COR-L47 (cell line): ENCODE measurements around the gene SYT7.

Experiments
- DNase-seq: peaks from one replicate; lab custom pipeline; 2025; lab: John Stamatoyannopoulos, UW

Gene SYT7

DNA sequence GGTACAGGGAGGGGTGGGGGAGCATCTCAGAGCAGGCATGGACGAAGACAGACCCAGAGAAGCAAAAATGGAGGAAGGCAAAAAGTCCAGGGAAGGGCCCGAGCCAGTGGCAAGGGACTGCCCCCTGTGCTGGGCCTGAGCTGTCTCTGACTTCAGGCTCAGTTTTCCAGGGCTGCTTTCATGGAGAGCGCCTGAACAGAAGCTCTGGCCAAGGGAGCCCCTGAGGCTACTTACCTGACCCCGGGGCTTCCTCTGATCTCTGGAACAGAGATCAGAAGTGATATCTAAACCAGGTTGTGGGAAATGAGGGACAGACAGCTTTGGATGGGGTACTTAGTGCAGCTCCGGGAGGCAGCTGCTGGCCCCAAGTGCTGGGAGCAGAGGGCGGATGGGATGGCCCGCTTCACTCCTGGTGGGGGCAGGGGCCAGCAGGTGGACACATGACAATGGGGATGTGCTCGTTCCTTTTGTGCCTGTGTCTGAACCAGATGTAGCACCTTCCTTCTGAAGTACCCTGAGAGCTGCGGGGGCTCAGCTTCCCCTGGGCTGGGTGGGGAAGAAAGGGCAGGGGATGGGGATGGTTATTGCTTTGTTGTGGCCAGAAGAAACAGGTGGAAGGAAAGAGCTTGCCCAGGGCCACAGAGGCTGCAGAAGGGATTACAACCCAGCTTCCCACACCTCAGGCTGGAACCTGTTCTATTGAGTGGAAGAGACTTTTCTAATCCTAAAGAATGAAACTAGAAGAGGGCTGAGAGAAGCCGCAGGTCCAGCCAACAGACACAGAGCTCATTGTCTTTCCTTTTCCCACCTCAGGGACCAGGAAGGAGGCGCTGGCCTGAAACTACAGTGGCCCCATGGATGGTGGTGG is 66.6 kb downstream of the SYT7 start:
- DNase-seq, result no peak

DNA sequence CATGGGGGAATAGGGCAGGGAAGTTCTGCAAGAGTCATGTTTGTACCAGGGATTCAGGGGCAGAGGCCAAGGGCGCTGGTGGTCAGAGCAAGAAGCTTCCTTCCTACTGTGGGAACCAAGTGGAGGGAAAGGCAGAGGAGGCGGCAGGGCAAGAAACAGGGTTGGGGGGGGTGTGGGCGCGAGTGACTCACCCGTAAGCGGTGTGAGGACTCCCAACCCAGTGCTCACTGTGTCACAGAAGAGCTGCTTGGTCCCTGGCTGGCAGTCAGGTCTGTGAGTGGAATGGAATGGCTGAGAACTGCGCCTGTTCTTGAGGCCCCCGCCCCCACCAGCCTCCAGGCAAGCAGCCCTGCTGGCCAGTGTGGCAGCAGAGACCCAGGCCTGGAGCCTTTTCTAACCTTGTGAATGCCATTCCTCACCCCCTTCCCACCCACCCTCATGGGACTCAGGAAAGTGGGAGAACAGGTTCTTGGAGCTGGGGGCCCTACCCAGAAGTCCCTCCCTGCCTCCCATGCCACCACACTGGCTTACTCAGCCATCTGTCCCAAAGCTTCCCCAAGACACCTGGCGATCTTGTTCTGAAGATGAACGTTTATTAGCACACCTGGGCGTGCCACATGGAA is 67.6 kb downstream of the SYT7 start:
- DNase-seq, result no peak

DNA sequence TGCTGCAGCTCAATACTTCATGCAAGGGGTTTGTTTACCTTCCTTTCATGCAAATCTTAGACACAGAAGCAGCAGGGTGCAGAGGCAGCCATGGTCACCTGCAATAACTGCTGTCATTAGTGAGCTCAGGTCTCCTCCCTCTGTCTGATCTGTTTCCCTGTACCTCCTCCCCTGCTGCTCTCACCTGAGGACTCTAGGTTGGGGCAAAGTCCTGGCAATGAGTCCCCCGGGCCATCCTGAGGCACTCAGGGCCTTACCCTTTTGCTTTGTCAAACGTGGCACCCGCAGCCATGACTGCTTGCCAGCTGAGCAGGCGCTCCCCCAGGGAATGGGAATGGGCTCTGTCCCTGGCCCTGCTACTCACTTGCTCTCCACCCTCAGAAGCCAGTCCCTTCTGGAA is 68.4 kb downstream of the SYT7 start:
- DNase-seq, result peak; percentile 83

DNA sequence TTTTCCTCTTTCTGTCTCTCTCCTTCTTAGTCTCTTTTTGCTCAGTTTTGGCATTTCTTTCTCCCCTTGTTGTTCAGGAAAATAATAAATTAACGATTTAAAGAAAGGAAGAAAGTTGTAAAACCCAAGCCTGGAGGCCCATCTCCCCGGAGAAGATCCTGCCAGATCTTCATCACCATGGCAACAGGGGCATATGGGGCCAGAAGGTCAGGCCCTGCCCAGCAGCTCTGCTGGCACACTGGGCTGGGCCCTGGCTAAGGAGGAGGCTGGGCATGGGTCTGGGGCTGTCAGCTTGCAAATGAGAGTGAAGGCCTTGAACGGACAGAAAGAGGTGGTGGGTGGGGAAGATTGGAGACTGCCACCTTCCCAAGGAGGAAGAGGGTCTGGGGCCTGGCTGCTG is 69.5 kb downstream of the SYT7 start:
- DNase-seq, result no peak

DNA sequence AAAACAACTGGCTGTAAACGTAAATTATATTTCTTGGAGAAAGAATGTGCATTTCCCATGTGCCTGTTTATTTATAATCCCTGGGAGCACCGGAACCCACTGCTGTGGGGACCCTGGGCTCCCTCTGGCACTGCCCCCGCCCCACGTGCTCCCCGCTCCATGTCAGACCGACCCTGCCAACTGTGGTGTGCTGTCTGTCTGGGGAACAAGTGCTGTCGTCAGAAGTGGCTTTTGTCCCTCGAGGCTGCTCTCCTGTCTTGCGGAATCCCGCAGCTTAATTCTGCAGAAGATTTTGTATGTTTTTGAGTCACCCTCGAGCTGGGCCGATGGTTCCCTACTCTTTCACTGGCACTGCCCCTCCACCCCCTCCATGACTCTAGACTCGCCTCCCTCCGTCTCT is 69.9 kb downstream of the SYT7 start:
- no peak for DNase-seq

DNA sequence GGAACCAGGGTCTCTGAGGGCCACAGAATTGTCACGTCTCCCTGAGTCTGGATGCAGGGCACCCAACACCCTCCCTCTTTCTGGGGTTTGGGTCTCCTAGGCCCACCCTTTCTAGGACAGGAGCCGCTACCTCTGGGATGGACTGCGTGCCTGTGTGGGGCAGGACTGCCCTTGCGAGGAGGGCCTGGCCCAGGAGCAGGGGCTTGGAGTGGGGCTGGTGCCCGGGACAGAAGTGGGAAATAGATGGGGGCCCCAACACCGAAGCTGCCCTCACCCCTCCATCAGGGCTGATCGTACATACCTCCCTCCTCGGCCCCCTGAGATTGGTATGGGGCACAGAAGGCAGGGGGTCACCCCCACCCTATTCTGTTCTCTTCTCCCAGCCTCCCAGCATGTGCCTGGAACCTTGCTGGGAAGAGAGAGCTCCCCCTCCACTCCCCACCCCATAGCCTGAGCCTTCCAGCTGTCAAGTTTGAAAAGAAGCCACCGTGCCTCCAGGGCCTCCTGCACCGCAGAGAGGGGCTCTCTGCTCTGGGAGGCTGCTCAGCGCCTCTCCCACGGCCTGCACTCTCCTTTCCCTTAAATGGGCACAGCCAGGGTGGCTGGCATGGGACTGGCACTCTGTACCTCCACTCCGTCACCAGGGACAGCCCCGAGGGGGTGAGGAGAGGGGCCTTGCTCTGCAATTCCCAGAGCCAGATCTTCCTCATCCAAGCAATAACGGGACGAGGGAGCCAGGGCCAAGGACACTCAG is 70.5 kb downstream of the SYT7 start:
- no peak for DNase-seq

DNA sequence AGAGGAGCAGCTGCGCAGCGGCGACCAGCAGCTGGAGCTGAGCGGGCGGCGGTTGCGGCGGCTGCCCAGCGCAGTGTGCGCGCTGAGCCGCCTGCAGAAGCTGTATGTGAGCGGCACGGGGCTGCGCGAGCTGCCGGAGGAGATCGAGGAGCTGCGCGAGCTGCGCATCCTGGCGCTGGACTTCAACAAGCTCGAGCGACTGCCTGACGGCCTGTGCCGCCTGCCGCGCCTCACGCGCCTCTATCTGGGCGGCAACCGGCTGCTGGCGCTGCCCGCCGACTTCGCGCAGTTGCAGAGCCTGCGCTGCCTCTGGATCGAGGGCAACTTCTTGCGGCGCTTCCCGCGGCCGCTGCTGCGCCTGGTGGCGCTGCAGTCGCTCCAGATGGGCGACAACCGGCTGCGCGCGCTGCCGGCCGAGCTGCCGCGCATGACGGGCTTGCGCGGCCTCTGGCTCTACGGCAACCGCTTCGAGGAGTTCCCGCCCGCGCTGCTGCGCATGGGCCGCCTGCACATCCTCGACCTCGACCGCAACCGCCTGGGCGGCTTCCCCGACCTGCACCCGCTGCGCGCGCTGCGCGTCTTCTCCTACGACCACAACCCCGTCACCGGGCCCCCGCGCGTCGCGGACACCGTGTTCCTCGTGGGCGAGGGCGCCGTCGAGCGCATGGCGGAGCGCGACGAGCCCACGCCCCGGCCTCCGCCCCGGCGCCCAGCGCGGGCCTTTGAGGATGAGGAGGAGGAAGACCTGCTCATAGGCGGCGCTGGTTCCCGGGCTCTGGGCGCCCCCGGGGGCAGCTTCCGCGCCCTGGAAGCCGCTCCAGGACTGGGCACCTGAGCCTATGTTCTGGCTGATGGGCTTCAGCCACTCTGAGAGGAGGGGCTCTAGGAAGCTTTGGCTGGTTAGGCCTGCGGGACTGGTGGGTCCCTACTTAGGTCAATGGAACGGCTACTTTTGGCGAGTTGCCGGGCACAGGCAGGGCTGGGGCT is 71.5 kb downstream of the SYT7 start:
- peak; percentile 86 for DNase-seq

DNA sequence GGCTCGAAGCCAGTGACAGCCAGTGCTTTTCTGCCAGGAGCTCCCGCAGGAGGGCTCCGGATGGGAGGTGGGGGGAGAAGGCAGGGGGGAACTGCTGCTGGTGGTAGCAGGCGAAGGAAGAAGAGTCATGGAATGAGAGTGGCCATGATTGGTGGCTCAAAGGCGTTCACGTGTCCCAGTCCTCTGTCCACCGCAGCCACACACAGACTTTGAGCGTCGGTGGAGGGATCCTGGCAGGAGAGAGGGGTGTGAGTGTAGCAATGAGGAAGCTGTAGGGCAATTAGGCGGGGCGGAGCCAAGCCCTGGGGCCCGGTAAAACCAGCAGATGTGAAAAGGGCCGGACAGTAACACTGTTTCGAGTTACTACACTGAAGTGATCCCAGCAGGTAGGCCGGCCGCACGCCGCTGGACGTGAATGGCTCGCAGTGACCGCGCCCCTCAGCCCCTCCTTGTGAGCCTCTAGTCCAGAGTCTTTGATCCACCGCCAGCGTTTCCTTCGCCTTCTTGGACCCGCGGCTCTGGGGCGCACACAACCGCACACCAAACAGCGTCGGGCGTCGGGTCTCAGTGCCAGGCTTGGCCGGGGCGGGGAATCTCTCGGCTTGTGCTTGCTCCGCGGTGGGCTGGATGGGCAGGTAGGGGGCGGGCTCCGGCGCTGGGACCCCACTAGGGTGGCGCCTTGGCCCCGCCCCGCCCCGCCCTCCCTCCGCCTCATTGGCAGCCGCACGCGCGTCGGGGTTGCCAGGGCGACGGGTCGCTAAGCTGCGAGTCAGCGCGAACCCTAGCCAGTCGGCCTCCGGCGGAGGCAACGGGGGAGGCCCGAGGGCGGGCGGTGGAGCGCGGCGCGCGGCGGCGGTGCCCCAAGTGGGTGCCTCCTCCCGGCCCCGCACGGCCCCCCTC is 72.7 kb downstream of the SYT7 start, which contains the start of gene LRRC10B:
TSS of gene LRRC10B (plus strand) at position 788 of the 900 bp plus-strand sequence. CDS start 250 bp downstream, outside the sequence.
- DNase-seq, result peak; percentile 88

DNA sequence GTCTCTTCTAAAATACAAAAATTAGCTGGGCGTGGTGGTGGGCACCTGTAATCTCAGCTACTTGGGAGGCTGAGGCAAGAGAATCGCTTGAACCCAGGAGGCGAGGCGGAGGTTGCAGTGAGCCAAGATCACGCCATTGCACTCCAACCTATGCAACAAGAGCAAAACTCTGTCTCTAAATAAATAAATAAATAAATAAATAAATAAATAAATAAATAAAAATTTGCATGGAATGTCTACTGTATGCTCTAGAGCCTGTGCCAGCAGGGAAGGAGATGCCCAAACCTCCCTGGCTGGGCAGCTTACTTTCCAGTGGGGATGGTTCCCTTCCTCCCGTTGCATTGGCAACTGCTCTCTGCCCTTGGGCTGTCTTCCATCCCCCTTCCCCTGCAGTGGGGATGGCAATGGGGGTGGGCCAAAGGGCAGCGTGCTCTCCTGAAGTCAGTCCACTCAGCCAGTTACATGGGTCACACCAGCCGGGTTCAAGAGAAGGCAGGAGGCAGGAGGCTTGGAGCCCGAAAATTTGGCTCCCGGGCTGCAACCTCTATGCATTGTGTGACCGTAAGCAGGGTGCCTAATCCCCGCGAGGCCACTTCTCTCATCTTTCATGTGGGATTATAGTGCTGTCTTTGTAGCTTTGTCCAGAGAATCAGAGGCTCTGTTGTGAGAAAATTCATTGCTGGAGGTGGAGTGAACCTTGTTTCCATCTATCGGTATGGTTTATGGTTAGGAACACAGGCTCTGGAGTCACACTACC is 73.7 kb downstream of the SYT7 start:
- DNase-seq, result no peak

DNA sequence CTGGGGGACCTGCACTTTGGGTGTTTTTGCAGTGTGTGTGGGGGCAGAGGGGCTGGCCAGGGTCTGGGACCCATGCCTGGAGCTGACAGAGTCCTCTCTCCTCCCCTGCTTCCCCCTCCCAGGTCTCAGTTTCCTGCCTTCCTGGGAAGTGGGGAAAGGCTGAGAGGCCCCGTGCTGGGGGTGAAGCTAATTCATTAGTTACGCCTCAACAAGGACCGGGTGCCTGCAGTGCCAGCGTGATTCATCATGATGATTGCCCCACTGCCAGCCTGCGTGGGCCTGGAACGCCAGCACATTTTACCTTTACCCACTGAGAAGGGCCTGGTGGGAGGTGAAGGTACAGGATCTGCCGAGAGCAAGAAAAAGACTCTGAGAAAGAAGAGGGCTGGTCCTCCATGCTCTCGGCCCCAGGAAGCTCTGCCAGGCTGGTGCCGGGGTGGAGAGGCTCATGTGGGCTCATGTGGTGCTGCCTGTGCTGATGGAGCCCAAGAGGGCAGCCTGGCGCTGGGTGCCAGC is 75.2 kb downstream of the SYT7 start:
- no peak for DNase-seq

DNA sequence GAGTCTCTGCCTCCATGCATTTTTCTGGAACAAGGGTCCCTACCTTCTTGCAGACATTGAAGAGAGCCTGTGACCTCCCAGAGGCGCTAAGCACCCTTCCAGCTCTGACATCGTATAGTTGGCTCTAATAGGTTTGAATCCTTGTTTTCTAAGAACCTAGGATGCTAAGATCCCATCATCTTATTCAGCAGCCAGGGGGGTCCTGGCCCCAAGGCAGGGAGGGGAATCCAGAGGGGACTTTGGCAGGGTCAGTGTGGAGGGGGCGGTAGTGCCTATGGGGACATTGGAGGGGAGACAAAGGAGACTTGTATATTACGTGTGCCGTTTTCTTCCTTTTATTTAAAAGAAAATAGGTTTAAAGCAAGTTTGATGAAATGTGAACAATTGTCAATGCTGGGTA is 75.8 kb downstream of the SYT7 start:
- DNase-seq, result no peak

DNA sequence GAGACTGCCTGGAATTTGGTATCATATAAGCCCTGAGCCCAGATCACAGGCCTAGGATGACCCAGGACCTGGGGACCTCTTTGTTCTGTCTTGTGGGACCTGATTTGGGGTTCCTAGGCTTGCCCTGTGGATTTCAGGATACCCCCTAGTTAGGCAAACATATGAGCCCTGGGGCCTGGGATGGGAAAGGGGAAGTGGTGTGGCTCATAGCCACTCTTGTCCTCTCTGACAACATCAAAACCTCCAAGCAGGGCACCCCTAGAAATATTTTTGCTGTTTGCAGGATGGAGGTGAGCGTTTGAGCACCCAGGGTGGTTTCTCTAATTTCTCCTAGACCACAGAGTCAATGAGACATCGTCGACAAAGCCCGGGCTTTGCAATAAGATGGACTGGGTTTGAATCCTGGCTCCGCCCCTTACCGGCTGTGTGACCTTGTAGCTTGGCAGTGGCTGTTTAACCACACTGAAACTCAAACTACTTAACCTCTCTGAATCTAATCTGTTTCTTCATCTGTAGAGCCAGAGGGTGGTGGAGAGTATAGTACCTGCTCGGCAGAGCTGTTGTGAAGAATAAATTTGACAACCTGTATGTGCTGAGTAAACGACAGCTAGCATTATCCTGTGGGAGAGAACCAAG is 77.6 kb downstream of the SYT7 start:
- no peak for DNase-seq

DNA sequence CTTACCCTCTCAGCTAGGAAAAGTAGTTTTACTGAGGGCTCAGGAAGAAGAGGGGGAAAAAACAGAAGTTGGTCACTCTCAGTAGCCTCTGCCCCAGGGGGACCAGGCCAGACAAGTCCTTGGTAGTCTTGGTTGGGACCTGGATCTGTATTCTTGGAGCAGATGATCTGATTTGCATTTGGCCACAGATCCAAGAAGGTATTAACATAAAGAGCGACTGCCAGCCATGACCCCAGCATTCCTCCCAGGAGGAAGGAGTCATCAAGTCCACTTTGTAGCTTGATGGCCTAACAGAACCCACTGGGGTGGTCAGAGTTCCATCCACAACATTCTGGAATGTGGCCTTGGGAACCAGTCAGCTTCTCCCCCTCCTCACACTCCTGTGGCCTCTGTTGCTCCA is 78.4 kb downstream of the SYT7 start:
- DNase-seq, result no peak

DNA sequence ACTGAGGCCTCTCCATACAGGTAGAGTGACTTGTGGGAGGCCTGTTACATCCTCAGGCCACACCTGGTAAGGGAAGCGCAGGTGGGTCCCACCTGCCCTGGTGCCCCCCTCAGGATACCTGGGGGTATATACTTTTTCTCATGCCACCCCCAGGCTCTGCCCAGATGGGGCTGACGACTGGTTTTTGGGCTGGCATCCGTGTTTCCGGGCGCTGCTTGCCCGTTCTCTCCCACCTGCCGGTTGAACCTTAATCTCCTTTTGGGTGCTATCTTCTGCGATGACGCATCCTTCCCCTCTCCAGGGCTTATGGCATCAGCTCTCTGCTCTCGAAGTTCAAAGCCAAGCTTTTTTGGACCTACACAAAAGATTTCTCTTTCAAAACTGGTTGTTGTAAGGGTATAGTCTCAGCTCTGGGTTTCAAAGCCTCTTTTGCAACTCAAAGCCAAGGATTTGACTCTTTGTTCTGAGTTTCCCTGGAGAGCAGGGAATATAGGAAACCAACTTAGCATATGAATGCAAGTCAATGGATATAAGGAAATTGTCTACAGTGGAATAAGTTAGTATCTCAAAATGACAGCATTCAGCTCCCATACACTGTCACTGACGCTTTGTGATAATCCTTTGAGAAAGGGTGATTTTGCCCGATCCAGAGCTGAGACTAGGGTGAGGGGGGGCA is 80.9 kb downstream of the SYT7 start:
- DNase-seq, result no peak

DNA sequence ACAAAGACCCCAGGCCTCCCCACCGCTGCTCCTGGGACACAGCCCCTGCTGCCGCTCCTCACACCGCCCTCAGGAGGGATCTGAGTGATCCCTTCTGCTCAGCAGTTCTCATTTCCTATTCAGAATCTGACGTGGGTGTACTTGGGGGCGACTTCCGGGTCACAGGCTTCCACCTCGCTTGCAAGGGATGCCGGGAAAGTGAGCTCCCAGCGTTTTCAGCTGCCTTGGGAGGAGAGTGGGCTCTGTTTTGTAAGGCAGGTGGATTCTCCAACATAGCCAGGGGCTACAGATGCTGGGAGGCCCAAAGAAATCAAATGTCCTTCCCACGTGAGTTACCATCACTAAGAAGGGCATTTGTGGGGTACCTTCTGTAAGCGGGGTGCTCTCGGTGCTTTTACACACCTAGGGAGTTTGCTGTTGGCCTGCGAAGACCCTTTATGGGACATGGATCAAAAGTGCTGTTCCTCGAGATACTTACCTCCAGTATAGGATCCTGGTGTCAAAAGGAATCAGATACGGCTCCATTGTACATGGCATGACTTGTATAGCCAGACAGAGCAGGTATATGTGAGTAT is 82.0 kb downstream of the SYT7 start:
- DNase-seq, result no peak

DNA sequence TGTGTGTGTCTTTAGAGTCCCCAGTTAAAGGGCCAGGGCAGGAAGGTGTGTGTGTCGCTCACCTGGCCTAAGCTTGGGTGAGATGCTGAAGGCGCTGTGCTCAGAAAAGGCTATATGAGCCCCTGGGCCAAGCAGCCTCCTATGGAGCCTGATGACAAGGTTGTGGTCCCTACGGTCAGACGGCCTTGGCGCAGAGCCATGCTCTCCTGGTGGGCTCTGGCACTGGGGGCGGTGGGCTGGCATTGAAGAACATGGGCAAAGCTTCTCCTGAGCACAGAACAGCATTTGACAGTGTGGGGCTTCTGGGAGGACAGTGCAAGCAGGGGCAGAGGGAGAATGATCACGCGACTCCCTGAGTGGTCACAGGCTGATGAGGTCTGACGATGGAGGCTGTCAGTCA is 83.0 kb downstream of the SYT7 start:
- no peak for DNase-seq

DNA sequence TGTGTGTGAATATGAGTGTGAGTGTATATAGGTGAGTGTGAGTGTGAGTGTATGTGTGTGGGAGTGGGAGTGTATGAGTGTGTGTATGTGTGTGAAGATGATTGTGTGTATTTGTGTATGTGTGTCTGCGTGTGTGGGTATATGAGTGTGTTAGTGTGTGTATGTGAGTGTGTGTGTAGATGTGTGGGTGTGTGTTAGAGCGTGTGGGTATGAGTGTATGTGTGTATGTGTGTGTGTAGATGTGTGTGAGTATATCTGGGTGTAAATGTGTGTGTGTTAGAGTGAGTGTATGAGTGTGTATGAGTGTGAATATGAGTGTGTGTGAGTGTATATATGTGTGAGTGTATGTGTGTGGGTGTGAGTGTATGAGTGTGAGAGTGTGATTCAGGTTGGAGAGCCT is 83.4 kb downstream of the SYT7 start:
- no peak for DNase-seq
